Keratinocyte (primary cell): ENCODE measurements around the gene POR.

ENCODE experiments used
- CTCF ChIP-seq, 3 experiments: IDR thresholded peaks in 1 of 3; conservative IDR thresholded peaks in 1 of 3; optimal IDR thresholded peaks in 1 of 3; 2 replicates in 2 of 3; 3 replicates in 1 of 3; pipeline versions ENCODE3 to v1.5.1; 2011; ENCODE audit warnings: low read length in 3 of 3, mild to moderate bottlenecking in 3 of 3, moderate library complexity in 2 of 3, control low read depth in 1 of 3, inconsistent platforms in 1 of 3; ENCODE audit not compliant: insufficient read depth in 2 of 3; ENCODE audit errors: extremely low read depth in 1 of 3
- EZH2 ChIP-seq: IDR thresholded peaks from one replicate; pipeline ENCODE4 v1.6.1; 2012; ENCODE audit warnings: inconsistent platforms, mild to moderate bottlenecking, low read length, moderate library complexity

GRCh38 chr7:75953431-75953830 lies 38.5 kb downstream of the POR start:
- TF ChIP-seq CTCF (optimal IDR thresholded peaks at IDR 0.05 in 1 of 3, IDR thresholded peaks at IDR 0.05 in 1 of 3, conservative IDR thresholded peaks at IDR 0.05 in 1 of 3; ENCODE audit: extremely low read depth in 1 of 3, insufficient read depth in 2 of 3, low read length in 3 of 3) (no peak), EZH2 (no peak)
